GM12874 (cell line): ENCODE results near the gene FOXI2.

Experiments used
- TF ChIP-seq, protein P1 (sequence below): IDR thresholded peaks from 2 replicates; pipeline ENCODE4 v1.5.1; 2011; ENCODE audit warnings: low read depth, mild to moderate bottlenecking, control low read depth, low read length, moderate library complexity; ENCODE audit not compliant: insufficient read depth

Gene FOXI2

GRCh38 chr10:127774766-127775559 is 38.0 kb downstream of the FOXI2 start:
- TF ChIP-seq, protein P1, sequence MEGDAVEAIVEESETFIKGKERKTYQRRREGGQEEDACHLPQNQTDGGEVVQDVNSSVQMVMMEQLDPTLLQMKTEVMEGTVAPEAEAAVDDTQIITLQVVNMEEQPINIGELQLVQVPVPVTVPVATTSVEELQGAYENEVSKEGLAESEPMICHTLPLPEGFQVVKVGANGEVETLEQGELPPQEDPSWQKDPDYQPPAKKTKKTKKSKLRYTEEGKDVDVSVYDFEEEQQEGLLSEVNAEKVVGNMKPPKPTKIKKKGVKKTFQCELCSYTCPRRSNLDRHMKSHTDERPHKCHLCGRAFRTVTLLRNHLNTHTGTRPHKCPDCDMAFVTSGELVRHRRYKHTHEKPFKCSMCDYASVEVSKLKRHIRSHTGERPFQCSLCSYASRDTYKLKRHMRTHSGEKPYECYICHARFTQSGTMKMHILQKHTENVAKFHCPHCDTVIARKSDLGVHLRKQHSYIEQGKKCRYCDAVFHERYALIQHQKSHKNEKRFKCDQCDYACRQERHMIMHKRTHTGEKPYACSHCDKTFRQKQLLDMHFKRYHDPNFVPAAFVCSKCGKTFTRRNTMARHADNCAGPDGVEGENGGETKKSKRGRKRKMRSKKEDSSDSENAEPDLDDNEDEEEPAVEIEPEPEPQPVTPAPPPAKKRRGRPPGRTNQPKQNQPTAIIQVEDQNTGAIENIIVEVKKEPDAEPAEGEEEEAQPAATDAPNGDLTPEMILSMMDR, result no peak

DNA sequence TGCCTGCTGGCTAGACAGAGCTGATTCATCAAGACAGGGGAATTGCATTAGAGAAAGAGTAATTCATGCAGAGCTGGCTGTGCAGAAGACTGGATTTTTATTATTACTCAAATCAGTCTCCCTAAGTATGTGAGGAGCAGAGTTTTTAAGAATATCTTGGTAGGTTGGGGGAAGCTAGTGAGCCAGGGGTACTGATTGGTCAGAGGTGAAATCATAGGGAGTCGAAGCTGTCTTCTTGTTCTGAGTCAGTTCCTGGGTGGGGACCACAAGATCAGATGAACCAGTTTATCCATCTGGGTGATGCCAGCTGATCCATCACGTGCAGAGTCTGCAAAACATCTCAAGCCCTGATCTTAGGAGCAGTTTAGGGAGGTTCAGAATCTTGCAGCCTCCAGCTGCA is 39.8 kb downstream of the FOXI2 start:
- TF ChIP-seq, protein P1, result no peak

GRCh38 chr10:127781412-127781811 is 44.4 kb downstream of the FOXI2 start:
- TF ChIP-seq, protein P1, result no peak

DNA sequence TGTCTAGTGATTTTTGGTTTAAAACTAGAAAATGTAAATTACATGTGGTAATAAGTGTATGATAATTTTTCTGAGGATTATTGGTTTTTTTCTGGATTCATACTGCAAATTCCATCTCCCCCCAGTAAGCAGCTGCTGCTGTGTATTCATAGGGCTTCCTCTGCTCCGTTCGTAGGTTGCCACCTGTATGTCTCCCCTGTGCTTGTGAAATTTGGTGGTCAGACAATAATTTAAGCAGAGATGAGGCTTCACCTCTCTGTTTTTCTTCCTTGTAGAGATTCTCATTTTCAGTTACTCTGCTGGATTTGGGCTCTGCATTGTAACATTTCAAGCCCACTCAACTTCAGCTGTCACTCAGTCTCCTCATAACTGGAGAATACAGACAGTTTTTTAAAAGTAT is 50.9 kb downstream of the FOXI2 start:
- TF ChIP-seq, protein P1, result no peak

GRCh38 chr10:127790066-127790624 is 53.2 kb downstream of the FOXI2 start:
- TF ChIP-seq, protein P1, result no peak
